HG03469 (cell line): ENCODE measurements around the gene PCSK6.

Experiments used
- ATAC-seq: cut with Tn5 transposase; IDR thresholded peaks from one replicate; pipeline ENCODE4 v1.9.1; 2021; ENCODE audit warnings: mild to moderate bottlenecking, moderate library complexity, moderate number of reproducible peaks; ENCODE audit not compliant: unreplicated experiment

Gene PCSK6

DNA sequence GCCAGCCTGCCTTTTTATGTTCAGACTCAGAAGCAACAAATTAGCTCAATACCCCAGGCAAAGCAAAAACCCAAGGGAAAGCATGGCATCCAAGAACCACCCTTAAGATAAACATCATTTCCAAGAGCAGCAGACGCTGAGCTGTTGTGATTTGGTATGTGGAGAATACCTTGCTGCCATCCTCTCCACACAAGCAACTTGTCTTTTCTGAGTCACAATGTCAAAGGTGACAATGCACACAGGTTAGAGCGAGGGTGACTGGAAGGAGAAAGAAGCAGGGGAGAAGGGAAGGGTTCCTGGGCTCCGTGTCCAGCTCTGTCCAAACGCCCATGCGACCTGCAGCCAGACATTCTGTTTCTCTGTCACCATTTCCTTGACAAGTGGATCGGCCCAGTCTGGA lies 6.0 kb downstream of the PCSK6 start:
- no peak for ATAC-seq

GRCh38 chr15:101482526-101483371 lies 6.8 kb downstream of the PCSK6 start:
- no peak for ATAC-seq

- ATAC-seq = no peak
Measured at GRCh38 chr15:101481917-101482525, 7.5 kb downstream of the PCSK6 start.

DNA sequence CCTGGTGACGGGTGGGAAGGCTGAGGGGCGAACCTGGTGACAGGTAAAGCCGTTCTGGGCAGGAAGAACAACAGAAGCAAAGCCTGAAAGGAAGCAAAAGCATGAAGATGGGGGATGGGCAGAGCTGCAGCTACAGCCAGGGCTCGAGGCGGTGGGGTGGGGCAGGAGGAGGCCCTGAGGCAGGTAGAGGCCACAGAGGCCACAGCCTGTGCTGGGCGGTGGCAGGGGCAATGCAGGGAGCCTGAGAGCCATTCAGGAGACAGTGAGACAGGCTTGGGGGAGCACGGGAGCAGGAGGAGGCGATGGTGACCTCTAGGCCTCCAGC lies 8.2 kb downstream of the PCSK6 start:
- no peak for ATAC-seq

GRCh38 chr15:101480613-101481380 lies 8.7 kb downstream of the PCSK6 start:
- no peak for ATAC-seq

DNA sequence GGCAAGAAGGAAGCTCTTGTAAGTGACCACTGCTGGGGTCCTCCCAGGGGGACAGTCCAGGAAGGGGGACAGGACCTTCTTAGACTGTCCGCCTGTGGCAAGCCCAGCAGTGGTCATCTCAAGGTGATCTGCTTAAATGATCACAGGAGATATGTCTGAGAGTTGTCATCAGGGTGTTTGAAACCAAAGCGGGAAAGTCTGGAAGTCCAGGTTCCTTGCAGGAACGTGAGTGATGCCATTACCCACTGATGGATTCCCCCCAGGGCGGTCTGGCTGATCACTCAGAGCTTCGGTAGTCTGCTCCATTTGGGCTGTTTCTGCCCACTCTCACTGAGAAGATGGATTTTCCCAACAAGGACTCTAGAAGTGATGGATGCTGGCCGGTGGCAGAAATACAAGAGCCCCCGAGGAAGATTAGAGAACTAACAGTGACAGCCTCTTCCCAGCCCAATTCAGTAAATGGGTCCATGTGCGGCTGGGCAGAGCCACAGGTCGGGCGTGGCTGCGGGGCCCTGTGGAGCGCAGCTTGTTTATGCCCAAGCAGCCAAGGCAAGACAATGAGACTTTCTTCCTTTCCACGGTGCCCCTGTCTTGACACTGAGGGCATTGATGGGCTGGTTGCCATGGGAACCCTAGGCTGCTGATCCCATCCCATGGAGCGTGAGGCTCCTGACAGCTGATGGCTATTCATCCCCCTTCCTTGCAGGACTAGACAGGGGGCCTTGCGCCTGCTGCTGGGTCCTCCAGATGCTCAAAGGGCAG lies 9.5 kb downstream of the PCSK6 start:
- ATAC-seq = no peak

DNA sequence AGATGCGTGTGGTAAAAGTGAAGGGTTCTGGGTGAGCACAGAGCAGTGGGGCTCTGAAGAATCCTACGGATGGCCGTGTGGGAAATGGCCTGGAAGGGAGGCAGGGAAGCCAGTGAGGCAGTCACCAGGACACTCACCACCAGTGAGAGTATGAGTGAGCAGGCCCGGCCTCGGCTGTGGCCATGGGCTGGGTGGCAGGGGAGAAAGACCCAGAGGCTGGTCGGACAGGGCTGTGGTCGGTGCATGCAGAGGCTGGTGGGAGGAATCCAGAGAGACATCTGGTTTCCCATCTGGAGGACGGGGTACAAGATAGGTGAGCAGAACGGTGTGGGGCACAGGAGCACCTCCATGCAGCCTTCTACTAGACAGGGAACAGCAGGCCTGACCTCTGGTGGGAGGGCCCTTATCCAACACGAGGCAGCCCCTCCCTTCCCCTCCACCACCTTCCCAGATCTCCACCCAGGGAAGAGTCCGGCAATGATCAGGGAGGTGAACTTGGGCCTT lies 10.1 kb downstream of the PCSK6 start:
- no peak for ATAC-seq

DNA sequence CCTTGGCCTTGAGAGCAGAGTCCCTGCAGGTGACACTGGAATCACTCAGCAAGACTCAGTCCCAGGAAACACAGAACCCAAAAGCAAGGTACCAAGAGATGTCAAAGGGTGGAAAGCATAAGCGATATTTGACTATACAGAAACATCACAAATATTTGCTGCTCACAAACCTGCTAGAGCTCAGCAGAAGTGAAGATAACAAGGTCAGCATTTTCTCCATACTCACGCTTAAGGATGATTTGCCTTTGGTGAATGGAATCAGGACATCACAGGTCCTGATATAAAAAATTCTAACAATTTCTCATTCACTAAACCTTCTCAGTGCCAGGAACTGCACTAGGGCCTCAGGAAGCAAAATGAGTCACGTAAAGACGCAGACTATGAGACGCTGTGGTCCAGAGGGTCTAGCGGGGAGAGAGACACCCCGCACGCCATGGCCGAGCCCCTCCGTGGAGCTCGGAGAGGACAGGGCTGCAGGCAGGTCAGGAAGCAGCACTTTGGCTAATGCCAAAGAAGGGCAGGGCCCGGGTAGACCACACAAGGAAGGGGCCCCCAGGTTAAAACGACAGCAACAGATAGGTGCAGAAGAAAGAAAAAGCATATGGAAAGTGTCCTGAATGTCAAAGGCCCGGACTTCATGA lies 10.7 kb downstream of the PCSK6 start:
- ATAC-seq = no peak

DNA sequence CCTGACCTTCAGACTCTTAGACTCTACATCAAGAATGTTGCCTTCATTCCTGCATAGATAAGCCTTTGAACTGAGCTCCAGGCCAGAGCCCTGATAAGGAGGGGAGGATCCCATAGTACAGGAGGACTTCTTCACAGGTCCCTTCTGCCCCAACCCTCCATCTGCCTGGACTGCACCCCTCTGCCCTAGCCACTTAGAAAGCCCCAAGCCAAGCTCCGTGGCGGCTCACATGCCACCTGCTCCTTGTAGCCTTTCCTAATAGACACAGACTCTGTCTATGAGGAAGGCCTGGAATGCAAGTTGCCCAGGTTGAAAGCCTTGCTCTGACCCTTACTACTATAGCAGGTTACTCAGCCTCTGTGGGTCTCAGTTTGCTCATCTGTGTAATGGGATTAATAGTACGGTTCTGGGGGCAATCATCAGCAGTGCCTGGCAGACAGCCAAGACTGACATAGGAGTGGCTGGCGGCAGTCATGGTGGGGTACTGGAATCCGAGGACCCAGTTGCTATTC lies 11.6 kb downstream of the PCSK6 start:
- no peak for ATAC-seq

- no peak for ATAC-seq
Measured at GRCh38 chr15:101476756-101477155, 12.8 kb downstream of the PCSK6 start.

GRCh38 chr15:101474983-101475382 lies 14.5 kb downstream of the PCSK6 start:
- no peak for ATAC-seq

DNA sequence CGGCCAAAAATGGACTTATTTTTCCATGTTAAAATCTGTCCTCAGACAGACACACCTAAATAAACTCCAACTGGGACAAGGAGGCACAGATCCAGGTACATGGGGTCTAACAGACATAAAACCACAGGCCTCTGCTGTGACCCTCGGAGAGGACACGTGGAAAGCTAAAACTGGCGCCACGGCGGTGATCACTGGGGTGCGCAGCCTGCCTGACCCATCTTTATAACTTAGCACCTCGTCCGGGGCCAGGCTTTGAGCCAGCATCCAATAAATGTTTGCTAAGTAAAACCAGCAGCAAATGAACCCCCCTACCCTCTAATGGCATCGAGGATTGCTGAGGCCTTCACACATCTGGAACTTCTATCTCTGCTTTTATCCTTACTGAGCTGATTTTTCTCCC lies 15.3 kb downstream of the PCSK6 start:
- no peak for ATAC-seq

DNA sequence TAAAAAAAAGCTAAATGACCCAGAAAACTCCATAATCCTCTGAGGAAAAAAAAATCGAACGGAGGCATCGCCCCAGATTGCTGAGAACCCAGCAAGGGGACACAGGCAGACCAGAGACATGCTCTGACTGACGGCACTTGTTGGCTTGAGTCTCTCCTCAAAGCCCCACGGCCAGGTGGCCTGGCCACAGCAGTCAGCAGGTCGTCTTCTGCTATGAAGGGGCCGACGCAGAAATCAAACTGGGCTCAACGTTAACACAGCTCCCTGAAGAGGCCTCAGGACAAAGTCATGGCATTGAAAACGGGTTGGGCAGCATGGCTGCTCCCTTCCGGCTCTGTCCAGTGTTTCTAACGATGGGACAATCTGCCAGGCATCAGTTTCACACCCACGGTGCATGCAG lies 17.5 kb downstream of the PCSK6 start:
- no peak for ATAC-seq

DNA sequence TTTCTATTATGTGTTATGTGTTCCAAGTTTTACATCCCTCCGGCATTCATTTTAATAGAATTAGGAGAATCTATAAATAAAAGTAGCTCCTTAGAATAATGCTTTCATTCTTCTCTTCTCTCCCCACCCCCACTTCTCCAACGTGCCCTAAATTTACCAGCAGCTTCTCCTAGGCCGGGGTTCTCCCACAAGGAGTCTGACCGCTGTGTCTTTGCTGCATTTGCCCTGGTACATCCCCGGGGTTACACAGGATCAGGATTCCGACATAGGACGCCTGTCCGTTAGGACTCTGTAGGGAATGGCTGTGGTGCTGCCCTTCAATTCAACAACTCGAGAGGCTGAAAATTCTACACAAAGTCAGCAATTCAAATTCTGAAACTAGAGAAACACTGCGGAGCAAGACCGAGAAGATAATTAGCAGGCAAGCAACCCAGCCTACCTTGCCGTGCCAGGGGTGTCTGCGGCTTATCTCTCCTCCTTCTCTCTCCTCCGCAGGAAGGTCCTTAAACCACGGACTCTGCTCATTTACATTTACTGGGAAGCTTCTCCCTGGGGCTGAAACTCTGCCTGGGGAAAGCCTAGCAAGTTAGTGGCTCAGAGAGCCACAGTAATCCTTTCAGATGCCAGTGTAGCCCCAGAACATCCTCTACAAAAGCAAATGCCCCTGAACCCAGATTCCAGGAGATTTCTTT lies 18.8 kb downstream of the PCSK6 start:
- no peak for ATAC-seq

- ATAC-seq = no peak
Measured at GRCh38 chr15:101469520-101470288, 19.8 kb downstream of the PCSK6 start.

DNA sequence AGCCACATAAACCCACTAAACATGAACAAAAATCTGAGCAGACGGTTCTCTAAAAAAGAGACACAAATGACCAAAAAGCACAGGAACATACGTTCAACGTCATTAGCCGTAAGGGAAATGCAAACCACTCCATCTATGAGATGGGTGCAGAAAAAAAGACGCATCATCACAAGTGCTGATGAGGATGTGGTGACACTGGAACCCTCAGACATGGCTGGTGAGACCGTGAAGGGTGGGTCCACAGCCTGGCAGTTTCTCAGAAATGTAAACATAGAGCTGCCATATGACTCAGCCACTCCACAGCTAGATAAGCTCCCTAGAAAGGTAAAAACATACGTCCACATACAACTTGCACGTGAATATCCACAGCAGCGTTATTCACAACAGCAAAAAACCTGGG lies 23.3 kb downstream of the PCSK6 start:
- ATAC-seq = no peak

GRCh38 chr15:101464999-101465669 lies 24.4 kb downstream of the PCSK6 start:
- no peak for ATAC-seq

DNA sequence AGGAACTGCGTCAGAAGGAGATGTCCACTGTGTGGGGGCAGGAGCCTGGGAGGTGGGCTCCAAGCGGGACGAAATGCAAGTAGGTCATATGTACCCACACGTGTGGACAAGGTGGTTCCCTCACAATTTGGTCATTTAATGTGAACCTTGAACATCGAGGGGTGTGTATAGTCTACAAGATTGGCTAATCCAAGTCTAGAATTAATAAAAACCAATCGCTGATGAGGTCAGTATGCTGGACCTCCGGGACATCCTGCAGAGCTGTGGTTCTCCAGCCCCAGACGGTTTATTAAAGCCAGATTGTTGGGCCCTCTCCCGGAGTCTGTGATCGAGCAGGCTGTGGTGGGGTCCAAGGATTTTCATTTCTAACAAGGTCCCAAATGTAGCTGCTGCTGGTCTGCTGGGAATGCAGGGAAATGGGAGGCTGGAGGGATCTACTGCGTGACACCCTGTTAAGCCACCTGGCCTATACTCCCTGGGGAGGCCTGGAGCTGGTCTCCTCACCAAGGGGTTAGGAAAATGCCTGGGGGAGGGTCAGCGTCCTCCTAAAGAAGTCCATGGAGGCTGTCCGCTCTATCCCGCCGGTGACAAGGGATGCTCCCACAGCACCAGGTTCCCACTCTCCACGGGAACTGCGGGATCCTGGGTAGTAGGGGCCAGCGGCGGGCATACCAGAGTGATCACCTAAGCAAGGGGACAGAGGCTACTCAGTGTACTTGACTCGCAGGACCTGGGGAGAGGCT lies 25.1 kb downstream of the PCSK6 start:
- no peak for ATAC-seq
